Raji (cell line): ENCODE data around the gene METTL1.
A peak's percentile ranks its signal among the peaks of the same experiment; 100 is the strongest.

Experiments
- POLR2A ChIP-seq: IDR thresholded peaks from 2 replicates; pipeline ENCODE4 v1.6.1; 2011; ENCODE audit warnings: low read depth, low read length, control low read depth; ENCODE audit not compliant: insufficient read depth

The METTL1 gene

DNA sequence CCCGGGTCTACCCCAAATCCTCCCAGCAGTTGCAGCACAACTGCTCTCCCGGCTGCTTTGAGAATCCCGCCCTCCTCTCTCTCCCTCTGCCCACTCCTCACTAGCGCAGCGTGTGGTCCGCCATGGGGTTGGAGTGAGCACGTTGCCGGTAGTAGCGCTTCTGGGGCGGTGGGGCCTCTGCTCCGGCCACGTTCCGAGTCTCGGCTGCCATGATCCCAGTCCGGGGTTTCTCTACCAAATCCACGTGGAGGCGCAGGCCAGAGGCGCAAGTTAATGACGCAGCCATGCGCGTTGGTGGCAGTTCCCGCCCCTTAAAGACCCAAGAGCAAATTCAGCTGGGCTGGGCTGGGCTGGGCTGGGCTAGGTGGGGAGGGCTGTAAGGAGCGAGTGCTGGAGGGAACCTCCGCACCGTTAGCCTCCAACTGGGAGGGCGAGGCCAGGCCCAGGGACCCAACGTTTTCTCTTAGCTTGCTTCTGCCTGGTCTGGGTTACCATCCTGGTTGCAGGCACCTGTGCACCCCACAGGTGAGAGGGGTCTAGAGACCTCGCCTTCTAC, at the start of gene METTL1:
Gene METTL1, minus strand, starts transcription at position 233 of the 556 bp plus-strand sequence. Its CDS starts 22 bp downstream, at position 211.
- TF ChIP-seq POLR2A = peak; percentile 89

- no peak for TF ChIP-seq POLR2A
Measured at GRCh38 chr12:57817261-57817989, 45.5 kb upstream of the METTL1 start.

- TF ChIP-seq POLR2A = no peak
Measured at GRCh38 chr12:57816855-57817151, 44.9 kb upstream of the METTL1 start.

DNA sequence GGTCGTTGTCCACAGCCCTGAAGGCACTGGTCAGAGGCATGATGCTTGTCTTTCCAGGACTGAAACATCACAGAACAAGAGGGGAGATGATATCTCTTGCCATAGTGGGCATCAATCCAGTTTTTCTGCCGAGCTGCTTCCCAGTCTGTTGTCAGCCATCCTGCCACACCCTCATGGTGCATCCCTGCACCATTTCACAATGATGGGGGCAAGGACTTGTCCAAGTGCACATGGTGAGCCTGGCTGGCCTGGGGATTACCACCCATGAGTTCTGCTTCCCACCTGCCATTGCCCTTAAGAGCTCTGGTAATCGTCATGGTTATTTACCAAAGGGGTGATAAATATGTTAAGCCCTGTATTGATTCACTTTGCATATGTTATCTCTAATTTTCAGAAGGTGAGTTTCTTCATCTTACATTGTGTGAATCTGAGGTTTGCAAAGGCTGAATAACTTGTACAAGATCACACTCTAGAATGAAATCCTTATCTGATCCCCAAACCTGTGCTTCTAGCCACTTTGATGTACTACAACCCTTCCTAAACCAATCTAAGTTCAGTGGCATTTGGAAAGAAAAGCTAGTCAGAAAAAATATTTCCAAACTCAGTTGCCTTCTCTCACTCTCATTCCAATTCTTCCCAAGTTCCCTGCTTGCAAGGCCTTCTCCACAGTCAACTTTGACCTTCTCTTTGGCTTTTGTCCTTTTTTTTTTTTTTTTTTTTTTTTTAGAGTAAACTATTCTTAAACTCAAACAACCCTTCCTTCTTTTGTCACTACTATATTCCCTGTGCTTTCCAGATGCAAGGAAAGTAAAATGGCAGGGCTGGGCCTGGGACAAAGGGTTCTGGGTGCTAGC, 44.3 kb upstream of the METTL1 start:
- TF ChIP-seq POLR2A = no peak

DNA sequence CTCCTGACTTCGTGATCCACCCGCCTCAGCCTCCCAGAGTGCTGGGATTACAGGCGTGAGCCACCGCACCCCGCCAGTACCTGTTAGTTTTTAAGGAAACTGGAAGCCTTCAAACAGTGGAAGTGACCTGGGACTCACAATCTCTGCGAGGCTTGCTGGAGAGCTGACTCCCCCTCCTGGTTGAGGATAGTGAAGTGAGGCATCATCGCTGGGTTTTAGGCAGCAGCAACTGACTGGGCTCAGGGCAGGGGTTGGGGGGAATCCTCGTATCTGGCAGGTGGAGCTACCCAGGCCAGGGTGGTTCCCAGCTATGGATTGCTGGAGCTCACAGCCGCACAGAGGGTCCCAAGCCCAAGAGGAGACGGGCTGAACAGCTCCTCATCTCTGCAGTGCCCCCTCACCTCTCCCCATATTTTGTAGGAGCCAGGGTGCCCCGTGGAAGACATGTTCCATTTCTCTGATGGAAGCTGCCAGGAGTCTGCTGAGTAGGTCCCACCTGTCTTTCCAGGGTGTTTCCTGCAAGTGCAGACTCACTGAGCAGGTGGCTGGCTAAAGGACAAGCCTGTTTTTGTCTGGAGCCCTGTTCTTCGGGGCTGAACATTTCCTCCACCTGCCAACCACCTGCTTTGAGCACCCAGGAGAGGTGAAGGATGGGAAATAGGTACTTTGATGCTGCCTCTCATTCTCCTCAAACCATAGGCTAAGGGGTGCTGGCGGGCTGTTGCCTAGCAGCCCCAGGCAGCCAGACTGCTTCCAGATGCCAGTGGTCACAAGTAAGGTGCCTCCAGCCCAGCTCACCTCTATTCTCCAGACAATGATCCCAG, 43.5 kb upstream of the METTL1 start:
- TF ChIP-seq POLR2A = no peak

DNA sequence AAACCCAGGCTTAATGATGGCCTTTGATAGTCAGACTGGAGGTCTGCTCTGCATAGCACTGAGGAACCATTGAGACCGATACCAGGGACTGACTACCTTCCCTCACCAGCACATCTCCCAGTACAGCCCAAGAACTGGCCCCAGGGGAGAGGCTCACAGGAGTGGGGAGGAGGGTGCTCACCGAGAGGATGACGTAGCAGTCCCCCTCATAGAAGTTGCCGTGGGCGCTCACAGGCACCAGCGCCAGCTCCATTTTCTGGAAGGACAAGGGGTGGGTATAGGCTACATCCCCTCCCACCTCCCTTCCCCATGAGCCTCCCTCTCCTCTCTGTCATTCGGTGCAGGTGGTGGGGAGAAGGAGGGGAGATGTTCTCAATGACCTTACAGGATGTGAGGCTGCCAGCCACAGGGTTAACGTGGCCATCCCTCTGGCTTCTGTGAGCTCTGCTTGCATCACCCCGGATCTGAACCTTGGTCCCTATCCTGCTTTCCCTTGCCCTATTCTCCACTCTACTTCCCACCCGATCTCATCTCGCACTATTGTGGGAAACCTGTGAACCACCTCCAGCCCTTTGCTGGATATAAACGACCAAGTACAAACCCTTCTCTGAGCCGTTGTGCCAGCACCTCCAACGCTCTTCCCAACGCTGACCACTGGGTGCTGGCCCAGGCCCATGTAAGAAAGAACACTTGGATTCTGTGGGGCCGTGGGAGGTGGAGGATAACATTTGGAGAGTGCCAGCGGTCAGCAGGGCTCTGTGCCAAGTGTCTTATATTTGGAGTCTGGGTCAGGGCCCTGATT, 42.3 kb upstream of the METTL1 start:
- no peak for TF ChIP-seq POLR2A

- TF ChIP-seq POLR2A = no peak
Measured at GRCh38 chr12:57813111-57813970, 41.4 kb upstream of the METTL1 start.

GRCh38 chr12:57811028-57811755, 39.3 kb upstream of the METTL1 start:
- no peak for TF ChIP-seq POLR2A

DNA sequence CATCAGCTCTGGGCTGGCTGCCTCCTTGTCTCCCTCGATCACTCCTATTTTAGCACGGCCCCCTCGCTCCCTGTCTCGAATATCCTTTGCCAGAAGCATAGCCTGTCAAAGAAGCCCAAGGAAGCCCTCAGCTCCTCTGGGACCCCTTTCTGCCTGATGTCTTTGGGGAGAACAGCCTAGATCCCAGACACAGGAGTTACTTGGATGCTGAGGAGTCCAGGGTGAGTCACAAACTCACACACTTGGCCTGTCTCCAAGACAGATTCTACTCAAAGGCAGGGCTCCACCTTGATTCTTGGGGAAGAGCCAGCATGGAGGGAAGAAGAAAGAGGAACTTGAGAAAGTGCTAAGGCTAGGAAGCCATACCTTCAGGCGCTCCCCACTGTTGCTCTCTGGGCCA, 38.5 kb upstream of the METTL1 start:
- no peak for TF ChIP-seq POLR2A

DNA sequence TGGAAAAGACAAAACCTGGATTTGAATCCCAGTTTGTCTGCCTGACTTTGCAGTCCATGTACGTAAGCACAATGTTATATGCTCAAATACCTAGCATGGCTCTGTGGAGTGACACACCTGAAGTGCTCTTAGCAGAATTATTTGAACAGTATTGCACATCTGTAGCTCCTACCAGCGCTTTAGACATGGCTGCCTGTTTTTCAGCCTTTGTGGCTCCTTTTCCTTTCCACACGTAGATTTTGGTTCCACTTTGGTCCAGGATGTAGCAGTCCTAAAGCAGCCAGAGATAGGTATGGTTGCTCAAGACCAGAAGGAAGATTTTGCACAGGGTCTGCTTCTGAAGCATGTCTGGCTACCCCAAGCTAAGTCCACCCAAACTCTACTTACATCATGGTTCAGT, 37.5 kb upstream of the METTL1 start:
- TF ChIP-seq POLR2A = no peak

DNA sequence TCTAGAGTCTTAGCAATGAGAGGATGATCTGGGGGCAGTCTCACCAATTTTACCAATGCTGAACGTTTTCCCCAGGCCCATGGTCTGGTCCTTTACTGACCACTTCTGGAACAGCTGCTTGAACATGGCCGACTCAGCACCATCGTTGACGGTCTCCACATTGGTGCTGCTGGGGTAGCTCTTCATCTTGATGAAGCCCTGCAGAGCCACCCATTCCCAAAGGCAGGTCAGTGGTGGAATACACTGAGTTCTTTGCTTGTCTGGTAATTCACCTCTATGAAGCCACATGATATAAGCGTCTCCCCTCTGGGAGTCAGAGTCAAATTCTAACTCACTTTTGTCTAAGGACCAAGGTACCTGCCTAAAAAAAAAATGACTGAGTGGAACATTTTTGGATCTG, 36.4 kb upstream of the METTL1 start:
- no peak for TF ChIP-seq POLR2A

- no peak for TF ChIP-seq POLR2A
Measured at GRCh38 chr12:57807285-57807684, 35.4 kb upstream of the METTL1 start.

GRCh38 chr12:57806677-57807076, 34.8 kb upstream of the METTL1 start:
- no peak for TF ChIP-seq POLR2A
